OCI-LY3 (cell line): ENCODE results near the gene METTL2B.

ENCODE experiments used
- CTCF ChIP-seq: fragments of 200-600, 300-600 bp; sonication (generic); IDR thresholded peaks from 2 replicates; pipeline ENCODE4 v1.5.1; 2014; ENCODE audit warnings: antibody characterized with exemption, low read length, low read depth
- EZH2phosphoT487 ChIP-seq: fragments of 200-600 bp; shearing (Covaris generic); IDR thresholded peaks from 2 replicates; pipeline ENCODE4 v1.6.1; 2018; ENCODE audit warnings: antibody characterized with exemption, mixed run types, low read depth

DNA sequence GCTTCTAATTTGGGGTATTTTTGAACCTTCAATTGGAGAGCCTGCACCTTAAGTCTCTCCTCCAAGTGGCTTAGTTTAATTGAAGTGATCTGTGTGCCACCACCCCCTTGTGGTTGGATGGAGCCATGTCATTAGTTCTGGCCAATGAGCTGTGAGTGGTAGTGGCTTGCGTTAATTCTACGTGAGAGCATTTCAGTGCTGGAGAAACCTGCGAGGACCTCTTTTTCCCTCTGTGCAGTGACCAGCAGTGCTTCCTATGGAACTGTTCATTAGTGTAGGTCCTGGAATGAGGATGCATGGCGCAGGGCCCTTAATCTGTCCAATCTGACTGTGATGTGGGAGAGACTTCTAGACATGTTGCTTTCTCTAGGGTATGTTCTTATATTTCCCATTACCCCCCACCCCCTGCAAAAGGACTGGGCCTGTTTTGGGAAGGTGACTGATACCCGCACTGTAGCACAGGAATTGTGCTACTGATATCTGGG, 17.1 kb upstream of the METTL2B start:
- TF ChIP-seq CTCF: peak; percentile 84
- no peak for TF ChIP-seq EZH2phosphoT487
